ENCODE data around the gene TMEM200B. TPM values are rescaled to one million over a fixed set of nuclear protein-coding genes. Genes with fewer than 3 reads are reported as not detected.
A peak's percentile ranks its signal among the peaks of the same experiment; 100 is the strongest.

TMEM200B gene
- total RNA-seq, 1 donor from 2014 or later, result 8.7 TPM

- DNase-seq (no peak), ATAC-seq (no peak)
- Histone ChIP-seq H3K36me3 (no peaks in the 10 kb centered on the region), H3K4me1 (peaks cover 18% of the 10 kb centered on the region), H3K27ac (no peak overlapping the region), H3K27me3 (peaks cover 16% of the 10 kb centered on the region), H3K4me3 (no peak overlapping the region), H3K9me3 (no peaks in the 10 kb centered on the region)
- intact Hi-C loops (cut with DNase I), result no loop called here
- no peak for TF ChIP-seq CTCF (IDR thresholded peaks at IDR 0.05)
These were observed 2.1 kb upstream of the TMEM200B start for GRCh38 chr1:29125788-29126187.

DNA sequence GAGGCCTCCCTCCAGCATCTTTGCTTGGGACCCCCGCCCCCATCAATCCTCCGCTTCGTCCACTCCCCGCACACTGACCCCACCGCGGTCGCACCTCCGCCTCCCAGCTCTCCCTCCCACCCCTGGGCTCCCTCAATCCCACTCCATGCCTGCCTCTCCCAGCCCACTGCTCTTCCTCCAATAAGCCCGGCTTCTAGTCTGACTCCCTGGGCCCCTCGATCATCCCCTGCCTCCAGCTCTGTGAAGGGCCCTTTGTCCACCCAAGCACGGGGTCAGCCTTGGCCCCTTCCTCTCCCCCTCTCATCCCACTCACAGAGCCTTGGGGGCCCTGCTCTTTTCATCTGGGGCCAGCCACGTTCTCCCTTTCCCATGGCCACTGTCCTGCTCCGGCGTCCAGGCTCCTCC is 1.5 kb upstream of the TMEM200B start:
- Histone ChIP-seq H3K4me1 (peaks cover 18% of the 10 kb centered on the region), H3K9me3 (no peaks in the 10 kb centered on the region), H3K36me3 (no peaks in the 10 kb centered on the region), H3K4me3 (peak overlapping the region; percentile 63), H3K27ac (peak overlapping the region; percentile 86), H3K27me3 (peaks cover 16% of the 10 kb centered on the region)
- no peak for TF ChIP-seq CTCF (IDR thresholded peaks at IDR 0.05)
- intact Hi-C loops (cut with DNase I), result no loop called here
- no peak for DNase-seq
- no peak for ATAC-seq

GRCh38 chr1:29124366-29125236 is 898 bp upstream of the TMEM200B start:
- H3K36me3 ChIP-seq, result no peaks in the 10 kb centered on the region
- TF ChIP-seq CTCF (IDR thresholded peaks at IDR 0.05), result peak; percentile 59
- H3K4me1 ChIP-seq, result peaks cover 18% of the 10 kb centered on the region
- intact Hi-C loops (cut with DNase I), result no loop called here
- H3K27me3 ChIP-seq, result peaks cover 16% of the 10 kb centered on the region
- DNase-seq (peak; percentile 77), ATAC-seq (peak; percentile 55)
- H3K27ac ChIP-seq, result peak overlapping the region; percentile 86
- no peaks in the 10 kb centered on the region for H3K9me3 ChIP-seq
- peak overlapping the region; percentile 63 for H3K4me3 ChIP-seq

DNA sequence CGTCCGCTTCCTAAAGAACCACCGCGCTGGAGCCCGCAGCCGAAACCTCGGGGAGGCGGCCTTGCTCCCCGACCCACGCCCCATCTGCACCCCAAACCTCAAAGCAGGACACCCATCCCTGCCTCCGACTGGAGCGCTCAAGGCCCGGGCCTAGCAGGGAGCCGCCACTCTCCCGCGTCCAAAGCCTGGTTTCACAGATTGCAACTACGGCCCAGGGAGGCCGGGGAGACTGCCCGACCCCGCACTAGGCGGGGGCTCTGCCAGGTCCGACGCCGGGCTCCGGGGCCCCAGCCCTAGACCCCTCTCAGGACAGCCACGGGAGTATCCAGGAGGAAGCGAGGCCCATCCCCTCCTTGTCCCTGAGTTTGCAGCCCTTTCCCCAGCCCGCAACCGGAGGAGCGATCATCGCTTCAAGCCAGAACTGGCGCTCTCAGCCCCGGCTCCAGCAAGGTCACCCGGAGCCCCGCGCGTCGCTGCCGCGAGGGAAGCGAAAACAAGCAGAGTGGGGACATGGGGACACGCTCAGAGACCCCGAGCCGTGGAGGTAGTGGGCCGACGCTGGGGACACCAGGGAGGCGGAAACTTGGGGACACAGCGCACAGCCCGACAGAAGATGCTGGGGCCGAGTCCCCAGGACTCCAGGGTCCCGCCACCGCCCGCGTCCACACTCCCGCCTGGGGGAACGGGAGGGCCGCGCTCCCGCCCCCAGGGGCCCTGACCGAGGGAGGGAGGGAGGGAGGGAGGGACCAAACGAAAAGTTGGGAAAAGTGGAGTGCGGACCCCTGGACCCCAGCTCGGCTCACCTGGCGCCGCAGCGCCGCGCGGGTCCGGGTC is 433 bp downstream of the TMEM200B start:
- TF ChIP-seq CTCF (IDR thresholded peaks at IDR 0.05), result no peak
- Histone ChIP-seq H3K36me3 (peaks cover under 1% of the 10 kb centered on the region), H3K27ac (peak overlapping the region; percentile 79), H3K9me3 (no peaks in the 10 kb centered on the region), H3K4me1 (peaks cover 18% of the 10 kb centered on the region), H3K4me3 (peak overlapping the region; percentile 63), H3K27me3 (peaks cover 16% of the 10 kb centered on the region)
- ATAC-seq, result peak; percentile 1
- DNase-seq, result no peak
- intact Hi-C loops (cut with DNase I), result no loop called here

DNA sequence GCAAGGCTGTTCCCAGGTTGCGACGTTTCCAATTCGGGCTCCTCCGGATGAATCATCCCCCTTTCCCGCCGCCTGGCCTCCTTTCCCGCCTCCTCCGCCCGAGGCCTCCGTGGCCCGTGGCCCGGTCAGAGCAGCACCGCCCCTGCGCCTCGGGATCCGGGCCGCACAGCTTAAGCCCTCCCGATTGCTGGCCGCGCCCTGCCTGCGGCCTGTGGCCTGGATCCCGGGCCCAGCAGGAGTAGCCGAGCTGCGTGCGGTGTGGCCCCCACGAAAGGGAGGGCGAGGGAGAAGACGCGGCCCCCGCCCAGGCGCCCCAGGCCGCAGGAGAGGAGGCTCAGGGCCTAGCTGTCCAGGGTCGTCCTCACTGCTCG is 1.0 kb downstream of the TMEM200B start:
- Histone ChIP-seq H3K36me3 (peaks cover 7% of the 10 kb centered on the region), H3K4me3 (peak overlapping the region; percentile 63), H3K4me1 (peaks cover 18% of the 10 kb centered on the region), H3K27ac (peak overlapping the region; percentile 79), H3K9me3 (no peaks in the 10 kb centered on the region), H3K27me3 (peaks cover 16% of the 10 kb centered on the region)
- intact Hi-C loops (cut with DNase I), result no loop called here
- ATAC-seq (peak; percentile 35), DNase-seq (peak; percentile 70)
- TF ChIP-seq CTCF (IDR thresholded peaks at IDR 0.05), result no peak

Data from upper lobe of right lung (tissue), 1 donor.